Prostate gland (tissue), 2 donors: ENCODE measurements around the gene NAV2.

Source experiments
- POLR2A ChIP-seq: fragments of 450-650 bp; IDR thresholded peaks from one replicate; pipeline ENCODE4 v1.6.1; 2016; ENCODE audit warnings: antibody characterized with exemption, mild to moderate bottlenecking
- TF ChIP-seq, protein P1 (sequence below), 4 experiments: fragments of 200-600 bp in 2 of 4; fragments of 450-650 bp in 2 of 4; sonication (generic) in 2 of 4; IDR thresholded peaks; 1 replicate in 3 of 4; 2 replicates in 1 of 4; pipeline ENCODE4 v1.5.1; 2016 to 2019; ENCODE audit warnings: antibody characterized with exemption in 4 of 4, mild to moderate bottlenecking in 2 of 4, moderate library complexity in 2 of 4

- TF ChIP-seq, protein P1, sequence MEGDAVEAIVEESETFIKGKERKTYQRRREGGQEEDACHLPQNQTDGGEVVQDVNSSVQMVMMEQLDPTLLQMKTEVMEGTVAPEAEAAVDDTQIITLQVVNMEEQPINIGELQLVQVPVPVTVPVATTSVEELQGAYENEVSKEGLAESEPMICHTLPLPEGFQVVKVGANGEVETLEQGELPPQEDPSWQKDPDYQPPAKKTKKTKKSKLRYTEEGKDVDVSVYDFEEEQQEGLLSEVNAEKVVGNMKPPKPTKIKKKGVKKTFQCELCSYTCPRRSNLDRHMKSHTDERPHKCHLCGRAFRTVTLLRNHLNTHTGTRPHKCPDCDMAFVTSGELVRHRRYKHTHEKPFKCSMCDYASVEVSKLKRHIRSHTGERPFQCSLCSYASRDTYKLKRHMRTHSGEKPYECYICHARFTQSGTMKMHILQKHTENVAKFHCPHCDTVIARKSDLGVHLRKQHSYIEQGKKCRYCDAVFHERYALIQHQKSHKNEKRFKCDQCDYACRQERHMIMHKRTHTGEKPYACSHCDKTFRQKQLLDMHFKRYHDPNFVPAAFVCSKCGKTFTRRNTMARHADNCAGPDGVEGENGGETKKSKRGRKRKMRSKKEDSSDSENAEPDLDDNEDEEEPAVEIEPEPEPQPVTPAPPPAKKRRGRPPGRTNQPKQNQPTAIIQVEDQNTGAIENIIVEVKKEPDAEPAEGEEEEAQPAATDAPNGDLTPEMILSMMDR (IDR thresholded peaks at IDR 0.05): no peak
- no peak for TF ChIP-seq POLR2A
Observed at GRCh38 chr11:19669511-19669910, 43.1 kb upstream of the NAV2 start.
